ENCODE measurements around the gene MAN1B1.

The MAN1B1 gene

GRCh38 chr9:137068539-137069507, 18.0 kb upstream of the MAN1B1 start:
- DNase-seq (ENCODE audit: low read depth), result no peak
- in situ Hi-C loops (cut with HindIII; ENCODE audit: low sequenced_read_pairs), result no loop called here
- no peak for TF ChIP-seq CTCF (IDR thresholded peaks at IDR 0.05; ENCODE audit: low read depth, low read length, missing control alignments)
- peak overlapping the region; percentile 16 for H3K4me3 ChIP-seq (ENCODE audit: low read depth, low read length)

- no peak for TF ChIP-seq CTCF (IDR thresholded peaks at IDR 0.05; ENCODE audit: low read depth, low read length, missing control alignments)
- peak overlapping the region; percentile 16 for H3K4me3 ChIP-seq (ENCODE audit: low read depth, low read length)
- in situ Hi-C loops (cut with HindIII; ENCODE audit: low sequenced_read_pairs), result no loop called here
- no peak for DNase-seq (ENCODE audit: low read depth)
Measured at GRCh38 chr9:137069508-137070091, 17.2 kb upstream of the MAN1B1 start.

DNA sequence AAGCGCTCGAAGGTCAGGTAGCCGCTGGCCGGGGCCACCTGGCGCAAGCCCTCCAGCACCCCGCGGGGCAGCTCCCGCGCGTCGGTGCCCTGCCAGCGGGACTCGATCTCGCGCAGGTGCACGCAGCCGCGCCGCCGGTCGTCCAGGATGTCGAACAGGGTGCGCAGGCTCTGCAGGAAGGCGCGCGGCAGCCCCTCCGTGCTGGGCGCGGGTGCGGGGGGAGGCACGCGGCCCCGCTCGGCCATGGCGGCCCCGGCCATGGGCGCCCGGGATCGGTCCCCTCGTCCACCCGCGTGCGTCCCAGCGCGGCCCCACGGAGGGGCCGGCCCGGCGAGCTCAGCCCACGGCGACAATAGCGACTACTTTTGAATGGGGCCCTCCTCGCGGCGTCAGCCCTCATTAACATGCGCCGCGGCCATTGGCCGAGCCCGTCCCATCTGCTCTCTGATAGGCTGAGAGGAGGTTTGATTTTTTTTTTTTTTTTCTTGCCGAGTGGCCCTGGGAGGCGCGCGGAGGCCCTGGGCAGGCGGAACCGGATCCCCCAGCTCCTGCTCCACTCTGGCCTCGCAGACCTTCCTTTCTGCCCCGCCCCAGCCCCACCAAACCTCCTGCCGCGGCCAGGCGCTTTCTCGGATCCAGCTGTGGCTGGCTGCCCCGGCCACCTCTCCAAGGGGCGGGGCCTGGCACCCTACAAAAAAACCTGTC, 16.4 kb upstream of the MAN1B1 start, which contains the start of gene SAPCD2:
TSS of gene SAPCD2 (minus strand) at position 357 of the 705 bp plus-strand sequence. CDS start at position 260, 97 bp downstream.
- in situ Hi-C loops (cut with HindIII; ENCODE audit: low sequenced_read_pairs), result no loop called here
- no peak for TF ChIP-seq CTCF (IDR thresholded peaks at IDR 0.05; ENCODE audit: low read depth, low read length, missing control alignments)
- DNase-seq (ENCODE audit: low read depth), result peak; percentile 40
- H3K4me3 ChIP-seq (ENCODE audit: low read depth, low read length), result peak within 1 kb of the TSS; percentile 33

DNA sequence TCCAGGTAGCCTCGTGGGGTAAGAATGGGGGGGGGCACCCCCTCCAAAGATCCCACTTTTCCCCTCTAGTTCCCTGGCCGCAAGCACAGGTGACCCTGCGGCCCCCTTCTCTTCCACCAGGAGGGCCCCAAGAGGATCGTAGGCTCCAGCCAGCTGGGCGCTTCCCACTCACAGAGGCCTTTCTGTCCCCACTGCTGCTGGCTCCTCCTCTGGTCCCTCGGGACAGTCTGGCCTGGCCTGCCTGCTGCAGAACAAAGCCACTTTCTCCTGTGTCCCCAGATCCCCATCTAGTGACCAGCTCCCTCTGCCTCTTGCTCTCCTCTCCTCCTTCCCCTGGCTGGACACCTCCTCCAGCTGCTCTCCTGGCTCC, 15.9 kb upstream of the MAN1B1 start:
- peak; percentile 38 for TF ChIP-seq CTCF (IDR thresholded peaks at IDR 0.05; ENCODE audit: low read depth, low read length, missing control alignments)
- peak overlapping the region; percentile 33 for H3K4me3 ChIP-seq (ENCODE audit: low read depth, low read length)
- in situ Hi-C loops (cut with HindIII; ENCODE audit: low sequenced_read_pairs), result no loop called here
- DNase-seq (ENCODE audit: low read depth), result no peak

DNA sequence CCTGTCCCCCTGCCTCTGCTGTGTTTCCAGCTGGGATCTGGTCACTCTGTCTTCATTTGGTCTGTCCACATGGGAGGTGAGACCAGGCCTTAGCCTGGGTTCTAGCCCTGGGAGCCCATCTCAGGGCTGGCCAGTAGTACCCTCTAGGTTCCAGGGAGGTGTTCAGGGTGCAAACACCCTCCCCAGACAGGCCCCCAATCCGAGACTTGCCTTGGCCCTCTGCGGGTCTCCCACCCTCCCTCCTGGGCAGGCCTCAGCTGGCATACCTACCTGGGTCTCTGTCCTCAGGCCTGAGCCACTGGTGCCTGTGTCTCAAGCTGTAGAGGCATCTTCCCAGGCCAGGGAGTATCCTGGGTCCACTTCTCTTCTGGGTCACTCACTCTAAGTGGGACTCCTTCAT, 15.5 kb upstream of the MAN1B1 start:
- in situ Hi-C loops (cut with HindIII; ENCODE audit: low sequenced_read_pairs), result no loop called here
- H3K4me3 ChIP-seq (ENCODE audit: low read depth, low read length), result no peak overlapping the region

More for the DNA sequence above, 15.5 kb upstream of the MAN1B1 start:
- no peak for TF ChIP-seq CTCF (IDR thresholded peaks at IDR 0.05; ENCODE audit: low read depth, low read length, missing control alignments)
- DNase-seq (ENCODE audit: low read depth), result no peak
